SK-N-MC (cell line): Measurements from ENCODE around the gene RMND1.
A peak's percentile ranks its signal among the peaks of the same experiment; 100 is the strongest.

Experiments
- EZH2 ChIP-seq: fragments of 200-600 bp; sonication (generic); IDR thresholded peaks from one replicate; pipeline ENCODE4 v1.6.1; 2017; ENCODE audit warnings: antibody characterized with exemption
- FOXP2 ChIP-seq: optimal IDR thresholded peaks from 2 replicates; pipeline ENCODE3; 2011; ENCODE audit warnings: mild to moderate bottlenecking, moderate library complexity; ENCODE audit not compliant: insufficient read depth; ENCODE audit errors: extremely low read length, control extremely low read depth
- POLR2AphosphoS5 ChIP-seq: IDR thresholded peaks from 2 replicates; pipeline ENCODE4 v1.6.1; 2012; ENCODE audit warnings: mild to moderate bottlenecking, low read depth, low read length, borderline replicate concordance

DNA sequence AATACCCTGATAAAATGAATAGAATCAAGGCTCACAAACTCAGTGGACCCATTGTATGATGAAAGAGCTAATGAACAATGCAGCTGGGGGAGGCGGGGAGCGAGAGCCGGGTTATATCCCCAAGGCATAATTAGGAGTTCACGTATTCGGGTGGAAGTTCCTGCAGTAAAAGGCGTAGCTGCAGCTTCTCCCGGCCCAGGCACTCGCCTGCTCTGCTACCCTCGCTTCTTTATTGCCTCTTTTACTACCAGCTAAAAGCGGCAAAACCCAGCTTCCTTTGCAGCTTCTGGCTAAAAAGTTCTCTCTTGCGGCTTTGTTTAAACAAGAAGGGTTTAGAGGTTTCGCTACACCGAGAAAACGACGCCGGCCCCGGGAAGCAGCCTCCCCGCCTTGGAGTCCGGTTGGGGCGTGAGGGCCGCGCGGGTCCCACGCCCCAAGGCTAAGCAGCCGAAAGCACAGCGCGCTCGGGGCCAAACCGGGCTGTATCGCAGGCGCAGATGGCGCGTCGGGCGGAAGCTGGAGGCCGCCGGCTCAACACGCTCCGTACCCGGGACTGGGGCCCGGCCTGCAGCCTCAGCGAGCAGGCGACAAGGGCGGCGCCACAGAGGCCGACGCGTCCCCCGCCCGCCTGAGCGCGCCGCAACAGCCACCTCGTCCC lies 62.2 kb downstream of the RMND1 start:
- TF ChIP-seq POLR2AphosphoS5: peak; percentile 85
- no peak for TF ChIP-seq EZH2
- no peak for TF ChIP-seq FOXP2
